NT2/D1 (cell line): ENCODE data around the gene RPUSD1.
"Not testable (repeated sequence)": the region's sequence is repeated elsewhere in the genome, so short reads cannot be mapped to it uniquely, and the experiment has no call there.

ENCODE experiments used
- DNase-seq: peaks from one replicate; pipeline ENCODE4 v3.0.0-alpha.2; 2011; ENCODE audit warnings: low read depth, low spot score
- H3K27me3 ChIP-seq: 2 replicates; pipeline ENCODE4 v1.6.0; 2011; ENCODE audit warnings: mild to moderate bottlenecking; ENCODE audit not compliant: insufficient read length, insufficient read depth
- H3K36me3 ChIP-seq: 2 replicates; pipeline ENCODE4 v1.6.1; 2011; ENCODE audit warnings: mild to moderate bottlenecking, low read length, mixed read lengths; ENCODE audit not compliant: insufficient read depth, insufficient read length
- H3K4me1 ChIP-seq: 2 replicates; pipeline ENCODE4 v1.5.1; 2011; ENCODE audit not compliant: insufficient read depth, insufficient read length
- H3K4me3 ChIP-seq: 2 replicates; pipeline ENCODE4 v1.5.1; 2011; ENCODE audit warnings: low read depth; ENCODE audit not compliant: insufficient read length
- H3K9ac ChIP-seq: 2 replicates; pipeline ENCODE4 v1.6.0; 2011; ENCODE audit warnings: low read depth; ENCODE audit not compliant: insufficient read length
- H3K9me3 ChIP-seq: 2 replicates; pipeline ENCODE4 v1.5.1; 2011; ENCODE audit warnings: mild to moderate bottlenecking, low read length; ENCODE audit not compliant: insufficient read depth
- SUZ12 ChIP-seq: IDR thresholded peaks from 2 replicates; pipeline ENCODE4 v1.6.1; 2011; ENCODE audit not compliant: insufficient read length, insufficient read depth; ENCODE audit errors: extremely low read depth
- YY1 ChIP-seq: IDR thresholded peaks from 2 replicates; pipeline ENCODE4 v1.6.1; 2011; ENCODE audit not compliant: insufficient read length, insufficient read depth
- ZNF274 ChIP-seq: IDR thresholded peaks from 2 replicates; pipeline ENCODE4 v1.6.1; 2011; ENCODE audit warnings: mild to moderate bottlenecking, low read depth, low read length

RPUSD1 gene

GRCh38 chr16:778909-779527 lies 9.2 kb downstream of the RPUSD1 start:
- no peaks in the 10 kb centered on the region for H3K9me3 ChIP-seq
- H3K36me3 ChIP-seq: peaks cover 1% of the 10 kb centered on the region
- no peak for TF ChIP-seq SUZ12
- no peak for TF ChIP-seq YY1
- no peak for TF ChIP-seq ZNF274
- H3K27me3 ChIP-seq: peaks cover 21% of the 10 kb centered on the region
- no peak for DNase-seq
- H3K4me3 ChIP-seq: no peak overlapping the region
- H3K9ac ChIP-seq: no peak overlapping the region
- H3K4me1 ChIP-seq: peaks cover 10% of the 10 kb centered on the region

- Histone ChIP-seq H3K4me3 (no peak overlapping the region), H3K27me3 (peaks cover 21% of the 10 kb centered on the region), H3K36me3 (no peaks in the 10 kb centered on the region), H3K9me3 (no peaks in the 10 kb centered on the region), H3K4me1 (peaks cover 9% of the 10 kb centered on the region), H3K9ac (peak overlapping the region; percentile 8)
- TF ChIP-seq SUZ12 (no peak), YY1 (no peak), ZNF274 (no peak)
- no peak for DNase-seq
Measured at GRCh38 chr16:778447-778846, 9.7 kb downstream of the RPUSD1 start.

- Histone ChIP-seq H3K9ac (peak overlapping the region; percentile 8), H3K36me3 (no peaks in the 10 kb centered on the region), H3K4me3 (no peak overlapping the region), H3K9me3 (no peaks in the 10 kb centered on the region), H3K4me1 (peaks cover 10% of the 10 kb centered on the region), H3K27me3 (peaks cover 21% of the 10 kb centered on the region)
- TF ChIP-seq YY1 (no peak), ZNF274 (no peak), SUZ12 (no peak)
- no peak for DNase-seq
Measured at GRCh38 chr16:777826-778225, 10.4 kb downstream of the RPUSD1 start.

- no peak overlapping the region for H3K4me3 ChIP-seq
- no peaks in the 10 kb centered on the region for H3K36me3 ChIP-seq
- no peak for TF ChIP-seq ZNF274
- DNase-seq: no peak
- peaks cover 9% of the 10 kb centered on the region for H3K4me1 ChIP-seq
- H3K9ac ChIP-seq: no peak overlapping the region
- H3K27me3 ChIP-seq: peaks cover 21% of the 10 kb centered on the region
- H3K9me3 ChIP-seq: no peaks in the 10 kb centered on the region
Measured at GRCh38 chr16:776824-777223, 11.4 kb downstream of the RPUSD1 start.

- H3K9me3 ChIP-seq: not testable (repeated sequence)
Measured at GRCh38 chr16:776298-776697, 11.9 kb downstream of the RPUSD1 start.

GRCh38 chr16:775236-775796 lies 12.9 kb downstream of the RPUSD1 start:
- Histone ChIP-seq H3K9ac (peak overlapping the region; percentile 17), H3K9me3 (no peaks in the 10 kb centered on the region), H3K27me3 (peaks cover 11% of the 10 kb centered on the region), H3K4me1 (peaks cover 9% of the 10 kb centered on the region), H3K4me3 (no peak overlapping the region), H3K36me3 (no peaks in the 10 kb centered on the region)
- TF ChIP-seq SUZ12: no peak
- no peak for TF ChIP-seq ZNF274
- no peak for TF ChIP-seq YY1
- no peak for DNase-seq

More at GRCh38 chr16:776298-776697, 11.9 kb downstream of the RPUSD1 start:
- H3K4me3 ChIP-seq, DNase-seq, H3K36me3 ChIP-seq, H3K4me1 ChIP-seq: not testable (repeated sequence)
- Histone ChIP-seq H3K27me3 (peaks cover 17% of the 10 kb centered on the region), H3K9ac (peak overlapping the region; percentile 8)

- H3K4me1 ChIP-seq: peaks cover 10% of the 10 kb centered on the region
- H3K9ac ChIP-seq: no peak overlapping the region
- H3K9me3 ChIP-seq: no peaks in the 10 kb centered on the region
- no peak overlapping the region for H3K4me3 ChIP-seq
- no peak for DNase-seq
- H3K36me3 ChIP-seq: no peaks in the 10 kb centered on the region
- H3K27me3 ChIP-seq: peaks cover 9% of the 10 kb centered on the region
- TF ChIP-seq YY1 (no peak), ZNF274 (no peak)
Measured at GRCh38 chr16:774086-775001, 13.8 kb downstream of the RPUSD1 start.
